Prostate gland (tissue), 2 donors: ENCODE measurements around the gene SLC16A5.

Experiments
- POLR2A ChIP-seq: fragments of 450-650 bp; IDR thresholded peaks from one replicate; pipeline ENCODE4 v1.6.1; 2016; ENCODE audit warnings: antibody characterized with exemption, mild to moderate bottlenecking
- TF ChIP-seq, protein P1 (sequence below), 4 experiments: fragments of 200-600 bp in 2 of 4; fragments of 450-650 bp in 2 of 4; sonication (generic) in 2 of 4; IDR thresholded peaks; 1 replicate in 3 of 4; 2 replicates in 1 of 4; pipeline ENCODE4 v1.5.1; 2016 to 2019; ENCODE audit warnings: antibody characterized with exemption in 4 of 4, mild to moderate bottlenecking in 2 of 4, moderate library complexity in 2 of 4

- TF ChIP-seq, protein P1, sequence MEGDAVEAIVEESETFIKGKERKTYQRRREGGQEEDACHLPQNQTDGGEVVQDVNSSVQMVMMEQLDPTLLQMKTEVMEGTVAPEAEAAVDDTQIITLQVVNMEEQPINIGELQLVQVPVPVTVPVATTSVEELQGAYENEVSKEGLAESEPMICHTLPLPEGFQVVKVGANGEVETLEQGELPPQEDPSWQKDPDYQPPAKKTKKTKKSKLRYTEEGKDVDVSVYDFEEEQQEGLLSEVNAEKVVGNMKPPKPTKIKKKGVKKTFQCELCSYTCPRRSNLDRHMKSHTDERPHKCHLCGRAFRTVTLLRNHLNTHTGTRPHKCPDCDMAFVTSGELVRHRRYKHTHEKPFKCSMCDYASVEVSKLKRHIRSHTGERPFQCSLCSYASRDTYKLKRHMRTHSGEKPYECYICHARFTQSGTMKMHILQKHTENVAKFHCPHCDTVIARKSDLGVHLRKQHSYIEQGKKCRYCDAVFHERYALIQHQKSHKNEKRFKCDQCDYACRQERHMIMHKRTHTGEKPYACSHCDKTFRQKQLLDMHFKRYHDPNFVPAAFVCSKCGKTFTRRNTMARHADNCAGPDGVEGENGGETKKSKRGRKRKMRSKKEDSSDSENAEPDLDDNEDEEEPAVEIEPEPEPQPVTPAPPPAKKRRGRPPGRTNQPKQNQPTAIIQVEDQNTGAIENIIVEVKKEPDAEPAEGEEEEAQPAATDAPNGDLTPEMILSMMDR (IDR thresholded peaks at IDR 0.05) = peak in 2 of 4 experiments; percentile 6 to 16
- TF ChIP-seq POLR2A = no peak
Observed at GRCh38 chr17:75073618-75074047, 14.1 kb upstream of the SLC16A5 start.
